HL-60 (cell line): ENCODE measurements around the gene RPL19.

Source experiments
- CTCF ChIP-seq: IDR thresholded peaks from one replicate; pipeline ENCODE4 v1.5.1; 2011; ENCODE audit warnings: low read length, control low read depth, inconsistent platforms; ENCODE audit not compliant: insufficient read depth
- POLR2AphosphoS5 ChIP-seq: IDR thresholded peaks from 2 replicates; pipeline ENCODE4 v1.6.1; 2012; ENCODE audit warnings: low read depth

DNA sequence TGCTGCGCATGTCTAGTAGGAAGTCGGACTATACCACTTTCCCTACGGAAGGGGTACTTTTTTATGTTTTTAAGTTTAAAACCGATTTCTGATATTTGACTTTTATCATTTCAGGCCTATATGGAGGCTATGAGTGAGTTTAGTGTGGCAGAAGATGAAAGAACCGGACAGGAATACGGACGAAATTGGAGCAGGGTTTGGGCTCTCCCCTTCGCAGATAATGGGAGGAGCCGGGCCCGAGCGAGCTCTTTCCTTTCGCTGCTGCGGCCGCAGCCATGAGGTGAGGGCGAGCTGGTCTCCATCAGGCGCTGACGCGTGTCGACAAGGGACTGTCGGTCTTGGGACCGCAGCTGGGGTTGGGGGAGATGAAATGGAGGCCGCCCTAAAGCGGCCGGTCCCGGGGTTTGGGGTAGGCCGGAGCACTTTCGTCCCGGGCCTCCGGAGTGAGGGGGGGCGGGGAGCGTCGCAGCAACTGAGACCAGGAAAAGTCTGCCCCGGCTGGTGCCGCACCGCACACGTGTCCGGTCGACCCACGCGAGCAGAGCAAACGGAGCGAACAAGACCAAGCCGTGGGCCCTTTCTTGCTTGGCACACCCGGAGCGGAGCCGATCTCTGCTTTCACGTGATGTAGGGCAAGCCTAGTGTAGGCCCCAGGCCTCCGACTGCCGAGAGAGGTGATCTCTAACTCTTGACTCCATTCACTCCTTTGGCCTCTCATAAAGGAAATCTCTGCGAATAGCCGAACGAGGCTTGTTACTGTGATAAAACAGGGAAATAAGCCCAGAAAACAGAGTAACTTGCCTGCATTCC, at the start of gene RPL19:
- TF ChIP-seq CTCF (no peak), POLR2AphosphoS5 (peak; percentile 99)
